HFFc6 (cell line): ENCODE measurements around the gene CHRM4. TPM values are rescaled to one million over a fixed set of nuclear protein-coding genes. Genes with fewer than 3 reads are reported as not detected.

Experiments used
- DNase-seq: peaks from one replicate; pipeline ENCODE4 v3.0.0-alpha.2; 2018
- H3K27ac Mint-ChIP-seq: 2 replicates; pipeline ENCODE4 v1.8.0; 2020; ENCODE audit warnings: mild to moderate bottlenecking, mixed read lengths
- H3K27me3 Mint-ChIP-seq: 2 replicates; pipeline ENCODE4 v1.8.0; 2021; ENCODE audit warnings: mild to moderate bottlenecking, moderate library complexity, mixed read lengths; ENCODE audit not compliant: insufficient read depth
- H3K36me3 Mint-ChIP-seq: 2 replicates; pipeline ENCODE4 v1.8.0; 2021; ENCODE audit warnings: low read depth, mixed read lengths
- H3K4me1 Mint-ChIP-seq: 2 replicates; pipeline ENCODE4 v1.8.0; 2020; ENCODE audit warnings: low read depth, mixed read lengths
- H3K4me3 Mint-ChIP-seq: 2 replicates; pipeline ENCODE4 v1.8.0; 2020; ENCODE audit warnings: mild to moderate bottlenecking, moderate library complexity, mixed read lengths
- H3K9me3 Mint-ChIP-seq: 2 replicates; pipeline ENCODE4 v1.8.0; 2020; ENCODE audit warnings: mild to moderate bottlenecking, mixed read lengths
- total RNA-seq, 6 experiments: library from RNA; stranded (reverse); fragmentation: NEBNext Ultra II Directional; extraction: Animal tissue kit (Norgen Biotek cat#: 25700); gene quantifications; 2 replicates in 1 of 6; 3 replicates in 5 of 6; pipeline ENCODE4 v1.2.3, GENCODE V29; 2021
- TF ChIP-seq, protein P1 (sequence below): fragments of 200-600 bp; sonication (generic); IDR thresholded peaks from 2 replicates; pipeline ENCODE4 v1.5.0; 2021; ENCODE audit warnings: antibody characterized with exemption, mild to moderate bottlenecking

CHRM4 gene
- total RNA-seq, 6 experiments from 2014 or later, result not detected

- TF ChIP-seq, protein P1, sequence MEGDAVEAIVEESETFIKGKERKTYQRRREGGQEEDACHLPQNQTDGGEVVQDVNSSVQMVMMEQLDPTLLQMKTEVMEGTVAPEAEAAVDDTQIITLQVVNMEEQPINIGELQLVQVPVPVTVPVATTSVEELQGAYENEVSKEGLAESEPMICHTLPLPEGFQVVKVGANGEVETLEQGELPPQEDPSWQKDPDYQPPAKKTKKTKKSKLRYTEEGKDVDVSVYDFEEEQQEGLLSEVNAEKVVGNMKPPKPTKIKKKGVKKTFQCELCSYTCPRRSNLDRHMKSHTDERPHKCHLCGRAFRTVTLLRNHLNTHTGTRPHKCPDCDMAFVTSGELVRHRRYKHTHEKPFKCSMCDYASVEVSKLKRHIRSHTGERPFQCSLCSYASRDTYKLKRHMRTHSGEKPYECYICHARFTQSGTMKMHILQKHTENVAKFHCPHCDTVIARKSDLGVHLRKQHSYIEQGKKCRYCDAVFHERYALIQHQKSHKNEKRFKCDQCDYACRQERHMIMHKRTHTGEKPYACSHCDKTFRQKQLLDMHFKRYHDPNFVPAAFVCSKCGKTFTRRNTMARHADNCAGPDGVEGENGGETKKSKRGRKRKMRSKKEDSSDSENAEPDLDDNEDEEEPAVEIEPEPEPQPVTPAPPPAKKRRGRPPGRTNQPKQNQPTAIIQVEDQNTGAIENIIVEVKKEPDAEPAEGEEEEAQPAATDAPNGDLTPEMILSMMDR, result no peak
- Mint-ChIP-seq H3K27ac (no peak overlapping the region), H3K4me1 (peaks cover 20% of the 10 kb centered on the region), H3K4me3 (no peak overlapping the region), H3K27me3 (no peaks in the 10 kb centered on the region; the same call in 1 of the 2 replicates), H3K9me3 (no peaks in the 10 kb centered on the region), H3K36me3 (peaks cover 5% of the 10 kb centered on the region)
- DNase-seq, result no peak
Measured at GRCh38 chr11:46431211-46431610, 39.6 kb upstream of the CHRM4 start.

DNA sequence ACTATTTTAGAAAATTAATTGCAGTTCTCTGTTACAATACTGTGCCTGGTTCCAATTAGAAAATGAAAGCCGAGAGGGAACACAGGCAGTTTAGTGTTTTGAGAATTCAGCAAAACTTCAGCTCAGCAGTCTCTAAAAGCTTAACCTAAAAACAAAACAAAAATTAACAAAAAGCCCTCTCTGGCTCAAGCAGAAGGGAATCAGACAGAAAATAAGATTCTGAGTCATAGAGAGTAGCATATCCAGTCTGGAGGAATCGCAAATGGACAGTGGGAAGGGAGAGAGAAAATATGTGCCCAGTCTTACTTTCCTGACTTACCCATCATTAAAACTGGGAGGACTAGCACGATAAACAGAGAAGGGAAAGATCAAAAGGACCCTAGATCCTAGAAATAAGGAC, 38.1 kb upstream of the CHRM4 start:
- TF ChIP-seq, protein P1, result no peak
- peaks cover 5% of the 10 kb centered on the region for H3K36me3 Mint-ChIP-seq
- no peak overlapping the region for H3K4me3 Mint-ChIP-seq
- no peaks in the 10 kb centered on the region; the same call in 1 of the 2 replicates for H3K27me3 Mint-ChIP-seq
- peaks cover 20% of the 10 kb centered on the region for H3K4me1 Mint-ChIP-seq
- no peaks in the 10 kb centered on the region for H3K9me3 Mint-ChIP-seq
- DNase-seq, result no peak
- peak overlapping the region; percentile 47 for H3K27ac Mint-ChIP-seq

- Mint-ChIP-seq H3K36me3 (peaks cover 5% of the 10 kb centered on the region), H3K4me3 (no peak overlapping the region), H3K27ac (no peak overlapping the region), H3K9me3 (no peaks in the 10 kb centered on the region), H3K27me3 (no peaks in the 10 kb centered on the region; the same call in 1 of the 2 replicates), H3K4me1 (peaks cover 27% of the 10 kb centered on the region)
- no peak for DNase-seq
- TF ChIP-seq, protein P1, result no peak
Measured at GRCh38 chr11:46427364-46427763, 35.8 kb upstream of the CHRM4 start.

DNA sequence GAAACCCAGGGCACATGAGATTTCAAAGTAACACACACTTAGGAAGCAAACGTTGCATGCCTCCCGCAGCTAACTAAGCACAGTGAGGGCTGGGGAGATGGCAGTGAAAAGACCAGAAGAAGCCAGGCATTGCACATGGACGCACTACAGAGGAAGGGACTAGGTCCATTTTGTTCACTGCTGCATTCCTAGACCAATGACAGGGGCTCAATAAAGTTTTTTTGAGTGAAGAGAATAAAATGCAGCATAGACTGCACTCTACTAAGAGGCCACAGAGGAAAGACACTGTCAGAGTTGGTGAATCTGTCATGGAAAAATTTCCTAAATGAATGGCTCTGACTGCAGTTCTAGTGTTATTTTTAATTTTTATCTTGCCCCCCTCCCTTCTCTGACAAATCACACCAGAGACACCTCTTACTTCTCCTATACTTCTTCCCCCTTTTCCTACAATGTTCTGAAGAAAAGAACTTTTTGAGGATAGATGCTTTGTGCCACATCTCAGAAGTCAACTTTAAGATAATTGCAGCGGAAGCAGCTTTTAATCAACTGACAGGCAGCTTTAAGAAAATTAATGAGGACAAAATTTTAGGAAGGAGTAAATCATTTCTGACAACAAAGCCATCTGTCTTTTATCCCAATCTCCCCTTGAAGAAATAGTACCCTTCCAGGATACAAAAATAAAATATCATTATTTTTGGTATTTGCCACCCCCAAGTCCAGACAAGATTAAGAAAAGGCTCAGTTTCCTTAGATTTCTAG, 34.8 kb upstream of the CHRM4 start:
- Mint-ChIP-seq H3K27me3 (no peaks in the 10 kb centered on the region; the same call in 1 of the 2 replicates), H3K4me3 (no peak overlapping the region), H3K9me3 (no peaks in the 10 kb centered on the region), H3K36me3 (peaks cover 2% of the 10 kb centered on the region), H3K4me1 (peaks cover 28% of the 10 kb centered on the region), H3K27ac (no peak overlapping the region)
- TF ChIP-seq, protein P1, result no peak
- no peak for DNase-seq

DNA sequence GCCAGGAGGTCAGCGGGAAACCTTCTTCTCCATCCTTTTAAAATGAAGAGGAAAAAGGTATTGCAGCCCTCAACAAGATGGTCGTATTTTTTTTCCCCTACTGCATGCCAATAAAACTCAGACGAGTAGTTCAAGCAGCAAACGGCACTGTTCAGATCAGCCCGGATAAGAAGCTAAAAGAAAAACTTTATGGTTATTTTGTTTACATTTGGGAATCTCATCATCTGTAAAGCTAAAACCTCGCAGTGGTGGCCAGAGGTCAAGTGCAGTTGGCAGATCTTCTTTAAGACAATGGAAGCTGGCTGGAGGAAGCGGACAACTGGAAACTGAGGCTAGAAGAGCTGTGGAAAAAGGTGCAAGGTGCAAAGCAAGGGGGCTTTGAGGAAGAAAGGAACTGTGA, 31.0 kb upstream of the CHRM4 start:
- Mint-ChIP-seq H3K36me3 (peaks cover 7% of the 10 kb centered on the region), H3K4me3 (no peak overlapping the region), H3K27me3 (no peaks in the 10 kb centered on the region; the same call in 1 of the 2 replicates), H3K9me3 (no peaks in the 10 kb centered on the region), H3K4me1 (peaks cover 15% of the 10 kb centered on the region), H3K27ac (no peak overlapping the region)
- no peak for DNase-seq
- TF ChIP-seq, protein P1, result no peak
